ENCODE results near the gene PSME2. TPM values are rescaled to one million over a fixed set of nuclear protein-coding genes. Genes with fewer than 3 reads are reported as not detected.

The PSME2 gene
- total RNA-seq, 1 donor: 78.3 TPM

DNA sequence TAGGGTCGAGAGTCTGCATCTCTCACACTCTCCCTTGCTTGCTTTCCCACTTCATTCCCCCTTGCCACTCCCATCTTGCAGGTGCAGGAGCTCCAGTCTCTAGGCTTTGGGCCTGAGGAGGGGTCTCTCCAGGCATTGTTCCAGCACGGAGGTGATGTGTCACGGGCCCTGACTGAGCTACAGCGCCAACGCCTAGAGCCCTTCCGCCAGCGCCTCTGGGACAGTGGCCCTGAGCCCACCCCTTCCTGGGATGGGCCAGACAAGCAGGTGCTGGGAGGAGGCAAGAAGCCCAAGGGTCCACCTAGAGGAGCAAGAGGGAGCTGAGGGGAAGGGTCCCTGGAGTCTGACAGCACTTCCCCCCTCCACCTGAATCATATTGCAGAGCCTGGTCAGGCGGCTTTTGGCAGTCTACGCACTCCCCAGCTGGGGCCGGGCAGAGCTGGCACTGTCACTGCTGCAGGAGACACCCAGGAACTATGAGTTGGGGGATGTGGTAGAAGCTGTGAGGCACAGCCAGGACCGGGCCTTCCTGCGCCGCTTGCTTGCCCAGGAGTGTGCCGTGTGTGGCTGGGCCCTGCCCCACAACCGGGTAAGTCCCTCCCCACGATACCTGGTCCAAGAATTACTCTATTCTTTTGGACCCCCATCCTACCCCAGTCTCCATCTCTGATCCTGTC, 5.1 kb upstream of the PSME2 start:
- DNase-seq (ENCODE audit: low read depth): no peak
- TF ChIP-seq, protein P1, sequence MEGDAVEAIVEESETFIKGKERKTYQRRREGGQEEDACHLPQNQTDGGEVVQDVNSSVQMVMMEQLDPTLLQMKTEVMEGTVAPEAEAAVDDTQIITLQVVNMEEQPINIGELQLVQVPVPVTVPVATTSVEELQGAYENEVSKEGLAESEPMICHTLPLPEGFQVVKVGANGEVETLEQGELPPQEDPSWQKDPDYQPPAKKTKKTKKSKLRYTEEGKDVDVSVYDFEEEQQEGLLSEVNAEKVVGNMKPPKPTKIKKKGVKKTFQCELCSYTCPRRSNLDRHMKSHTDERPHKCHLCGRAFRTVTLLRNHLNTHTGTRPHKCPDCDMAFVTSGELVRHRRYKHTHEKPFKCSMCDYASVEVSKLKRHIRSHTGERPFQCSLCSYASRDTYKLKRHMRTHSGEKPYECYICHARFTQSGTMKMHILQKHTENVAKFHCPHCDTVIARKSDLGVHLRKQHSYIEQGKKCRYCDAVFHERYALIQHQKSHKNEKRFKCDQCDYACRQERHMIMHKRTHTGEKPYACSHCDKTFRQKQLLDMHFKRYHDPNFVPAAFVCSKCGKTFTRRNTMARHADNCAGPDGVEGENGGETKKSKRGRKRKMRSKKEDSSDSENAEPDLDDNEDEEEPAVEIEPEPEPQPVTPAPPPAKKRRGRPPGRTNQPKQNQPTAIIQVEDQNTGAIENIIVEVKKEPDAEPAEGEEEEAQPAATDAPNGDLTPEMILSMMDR (IDR thresholded peaks at IDR 0.05; ENCODE audit: insufficient read depth, low read length): no peak

DNA sequence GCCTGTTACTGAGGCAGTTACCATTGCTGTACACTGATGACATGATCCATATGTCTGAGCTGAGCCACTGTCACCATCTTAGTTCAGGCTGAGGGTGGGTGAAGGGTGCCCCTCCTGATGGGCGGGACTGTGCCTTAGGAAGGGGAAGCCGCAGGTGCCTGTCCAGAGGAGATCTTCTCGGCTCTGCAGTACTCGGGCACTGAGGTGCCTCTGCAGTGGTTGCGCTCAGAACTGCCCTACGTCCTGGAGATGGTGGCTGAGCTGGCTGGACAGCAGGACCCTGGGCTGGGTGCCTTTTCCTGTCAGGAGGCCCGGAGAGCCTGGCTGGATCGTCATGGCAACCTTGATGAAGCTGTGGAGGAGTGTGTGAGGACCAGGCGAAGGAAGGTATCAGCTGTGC, 4.6 kb upstream of the PSME2 start:
- DNase-seq (ENCODE audit: low read depth): no peak
- TF ChIP-seq, protein P1 (IDR thresholded peaks at IDR 0.05; ENCODE audit: insufficient read depth, low read length): no peak

More for the DNA sequence above, 5.1 kb upstream of the PSME2 start:
- H3K4me3 ChIP-seq (ENCODE audit: low read depth, low read length): no peak overlapping the region

DNA sequence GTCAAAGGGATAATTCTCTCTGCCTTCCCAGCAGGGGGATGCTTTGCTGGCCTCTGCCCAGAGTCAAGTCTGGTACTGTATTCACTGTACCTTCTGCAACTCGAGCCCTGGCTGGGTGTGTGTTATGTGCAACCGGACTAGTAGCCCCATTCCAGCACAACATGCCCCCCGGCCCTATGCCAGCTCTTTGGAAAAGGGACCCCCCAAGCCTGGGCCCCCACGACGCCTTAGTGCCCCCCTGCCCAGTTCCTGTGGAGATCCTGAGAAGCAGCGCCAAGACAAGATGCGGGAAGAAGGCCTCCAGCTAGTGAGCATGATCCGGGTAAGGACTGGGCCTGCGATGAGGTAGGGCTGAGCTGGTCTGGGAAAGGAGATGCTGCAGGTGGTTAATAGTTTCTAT, 4.2 kb upstream of the PSME2 start:
- TF ChIP-seq, protein P1 (IDR thresholded peaks at IDR 0.05; ENCODE audit: insufficient read depth, low read length): no peak

More for the DNA sequence above, 4.6 kb upstream of the PSME2 start:
- no peak overlapping the region for H3K4me3 ChIP-seq (ENCODE audit: low read depth, low read length)

DNA sequence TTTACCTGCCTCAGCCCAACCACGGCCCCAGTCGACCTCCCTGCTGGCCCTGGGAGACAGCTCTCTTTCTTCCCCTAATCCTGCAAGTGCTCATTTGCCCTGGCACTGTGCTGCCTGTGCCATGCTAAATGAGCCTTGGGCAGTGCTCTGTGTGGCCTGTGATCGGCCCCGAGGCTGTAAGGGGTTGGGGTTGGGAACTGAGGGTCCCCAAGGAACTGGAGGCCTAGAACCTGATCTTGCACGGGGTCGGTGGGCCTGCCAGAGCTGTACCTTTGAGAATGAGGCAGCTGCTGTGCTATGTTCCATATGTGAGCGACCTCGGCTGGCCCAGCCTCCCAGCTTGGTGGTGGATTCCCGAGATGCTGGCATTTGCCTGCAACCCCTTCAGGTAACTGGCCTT, 3.7 kb upstream of the PSME2 start:
- DNase-seq (ENCODE audit: low read depth): no peak
- H3K4me3 ChIP-seq (ENCODE audit: low read depth, low read length): no peak overlapping the region
- TF ChIP-seq, protein P1 (IDR thresholded peaks at IDR 0.05; ENCODE audit: insufficient read depth, low read length): no peak

More for the DNA sequence above, 4.2 kb upstream of the PSME2 start:
- H3K4me3 ChIP-seq (ENCODE audit: low read depth, low read length): no peak overlapping the region
- DNase-seq (ENCODE audit: low read depth): no peak

DNA sequence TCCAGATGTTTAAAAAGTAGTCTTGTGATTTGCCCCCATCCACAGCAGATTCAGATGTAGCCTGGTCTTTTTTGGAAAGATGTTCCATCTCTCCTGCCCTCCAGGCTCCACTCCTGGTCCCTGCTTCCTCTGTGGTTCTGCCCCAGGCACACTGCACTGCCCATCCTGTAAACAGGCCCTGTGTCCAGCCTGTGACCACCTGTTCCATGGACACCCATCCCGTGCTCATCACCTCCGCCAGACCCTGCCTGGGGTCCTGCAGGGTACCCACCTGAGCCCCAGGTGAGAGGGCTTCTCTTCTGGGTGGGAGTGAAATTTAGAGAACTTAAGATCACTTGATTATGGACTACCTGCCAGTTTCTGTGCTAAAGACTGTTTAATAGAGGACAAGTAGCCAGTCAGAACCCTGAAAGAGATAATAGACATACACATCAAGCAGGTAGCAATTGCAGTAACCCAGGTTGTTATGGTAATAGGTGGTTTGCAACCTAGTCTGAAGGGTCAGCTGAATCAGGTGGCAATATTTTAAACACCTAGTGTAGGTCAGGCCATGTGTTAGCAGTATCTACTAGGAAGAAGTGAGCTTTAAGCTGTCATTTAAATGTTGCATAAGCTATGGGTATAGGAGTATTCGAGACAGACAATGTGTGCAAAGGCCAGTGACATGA, 3.0 kb upstream of the PSME2 start:
- no peak overlapping the region for H3K4me3 ChIP-seq (ENCODE audit: low read depth, low read length)
- no peak for DNase-seq (ENCODE audit: low read depth)
- TF ChIP-seq, protein P1 (IDR thresholded peaks at IDR 0.05; ENCODE audit: insufficient read depth, low read length): no peak

DNA sequence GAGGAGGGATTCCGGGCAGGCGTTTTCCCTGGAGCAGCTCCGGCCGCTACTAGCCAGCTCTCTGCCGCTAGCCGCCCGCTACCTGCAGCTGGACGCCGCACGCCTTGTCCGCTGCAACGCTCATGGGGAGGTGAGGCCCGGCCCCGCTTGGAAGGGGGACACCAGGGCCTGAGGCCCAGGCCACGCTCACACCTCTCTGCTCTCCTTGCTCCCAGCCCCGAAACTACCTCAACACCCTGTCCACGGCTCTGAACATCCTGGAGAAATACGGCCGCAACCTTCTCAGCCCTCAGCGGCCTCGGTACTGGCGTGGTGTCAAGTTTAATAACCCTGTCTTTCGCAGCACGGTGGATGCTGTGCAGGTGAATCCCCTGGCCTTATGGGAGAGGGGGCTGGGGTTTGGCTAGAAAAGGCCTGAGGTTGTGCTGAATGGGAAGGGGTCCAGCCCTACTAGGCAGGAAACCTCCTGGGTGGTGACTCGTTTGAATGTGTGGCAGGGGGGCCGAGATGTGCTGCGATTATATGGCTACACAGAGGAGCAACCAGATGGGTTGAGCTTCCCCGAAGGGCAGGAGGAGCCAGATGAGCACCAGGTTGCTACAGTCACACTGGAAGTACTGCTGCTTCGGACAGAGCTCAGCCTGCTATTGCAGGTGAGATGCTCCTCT, 1.5 kb upstream of the PSME2 start:
- peak overlapping the region; percentile 89 for H3K4me3 ChIP-seq (ENCODE audit: low read depth, low read length)
- no peak for DNase-seq (ENCODE audit: low read depth)
- TF ChIP-seq, protein P1 (IDR thresholded peaks at IDR 0.05; ENCODE audit: insufficient read depth, low read length): no peak

Measured in fibroblast of the aortic adventitia (primary cell).